Measurements from ENCODE around the gene DBF4.
"Not testable (repeated sequence)": the region's sequence is repeated elsewhere in the genome, so short reads cannot be mapped to it uniquely, and the experiment has no call there.

Gene DBF4

DNA sequence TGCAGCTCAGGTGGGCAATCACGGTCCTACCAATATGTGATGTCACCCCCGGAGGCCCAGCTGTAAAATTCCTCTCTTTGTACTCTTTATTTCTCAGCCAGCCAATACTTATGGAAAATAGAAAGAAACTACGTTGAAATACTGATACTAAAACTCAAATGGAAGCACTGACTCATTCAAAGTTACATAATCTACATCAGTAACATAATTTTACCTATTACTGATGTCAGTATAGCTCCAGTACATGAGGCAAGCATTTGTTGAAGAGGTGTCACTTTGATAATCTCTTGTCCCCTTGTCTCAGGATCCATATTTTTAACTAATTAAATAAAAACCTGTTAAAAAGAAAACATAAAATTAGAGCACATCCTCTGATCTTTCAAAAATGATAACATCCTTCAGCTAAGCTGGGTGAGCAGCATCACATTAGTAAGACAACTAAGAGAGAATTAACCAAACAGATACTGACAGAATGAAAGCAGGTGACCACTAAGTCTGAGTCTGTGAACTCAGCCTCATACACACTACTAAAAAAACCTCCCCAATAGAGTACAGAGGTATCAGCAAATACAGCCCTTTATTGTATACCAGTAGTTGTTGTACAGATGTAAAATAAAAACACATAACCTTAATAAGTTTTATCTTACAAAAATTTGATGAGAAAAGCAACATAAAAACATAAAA lies 17.7 kb upstream of the DBF4 start:
- TF ChIP-seq CTCF (IDR thresholded peaks at IDR 0.05; ENCODE audit: low read depth, low read length) (no peak), EZH2phosphoT487 (IDR thresholded peaks at IDR 0.05; ENCODE audit: low read depth) (no peak)
- H3K79me2 ChIP-seq (ENCODE audit: low read length), result peaks cover 5% of the 10 kb centered on the region
- H3K9ac ChIP-seq (ENCODE audit: low read length), result no peak overlapping the region
- H2AFZ ChIP-seq (ENCODE audit: low read depth, low read length), result no peak overlapping the region
- H3K9me3 ChIP-seq (ENCODE audit: insufficient read depth, low read length), result no peaks in the 10 kb centered on the region
- no peak overlapping the region for H3K4me3 ChIP-seq (ENCODE audit: low read length)
- no peak overlapping the region for H3K4me2 ChIP-seq (ENCODE audit: low read length)
- peaks cover 26% of the 10 kb centered on the region for H3K36me3 ChIP-seq (replicated peaks; ENCODE audit: low read depth, low read length)
- no peaks in the 10 kb centered on the region for H3K27me3 ChIP-seq (ENCODE audit: low read depth, low read length)
- H3K27ac ChIP-seq (ENCODE audit: low read length), result no peak overlapping the region
- H4K20me1 ChIP-seq (ENCODE audit: insufficient read depth, low read length), result no peaks in the 10 kb centered on the region
- peaks cover 5% of the 10 kb centered on the region; the same call in 1 of the 2 replicates for H3K4me1 ChIP-seq (ENCODE audit: low read length)

DNA sequence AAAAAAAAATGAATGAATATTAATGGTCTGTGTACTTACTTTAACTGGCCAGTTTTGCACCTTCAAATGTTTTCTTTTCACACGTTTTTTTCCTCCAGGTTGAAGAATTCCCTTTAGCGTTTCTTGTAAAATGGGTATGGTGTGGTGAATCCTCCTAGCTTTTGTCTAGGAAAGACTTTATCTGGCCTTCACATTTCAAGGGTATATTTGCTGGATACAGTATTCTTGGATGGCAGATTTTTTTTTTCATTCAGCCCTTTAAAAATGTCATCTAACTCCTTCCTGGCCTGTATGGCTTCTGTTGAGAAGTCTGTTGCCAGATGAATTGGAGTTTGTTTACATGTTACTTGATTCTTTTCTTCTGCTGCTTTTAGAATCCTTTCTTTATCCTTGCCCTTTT lies 10.2 kb upstream of the DBF4 start:
- H3K4me3 ChIP-seq (ENCODE audit: low read length), result no peak overlapping the region
- H3K4me1 ChIP-seq (ENCODE audit: low read length), result no peaks in the 10 kb centered on the region
- no peaks in the 10 kb centered on the region for H4K20me1 ChIP-seq (ENCODE audit: insufficient read depth, low read length)
- no peak overlapping the region for H3K9ac ChIP-seq (ENCODE audit: low read length)
- no peak overlapping the region for H3K4me2 ChIP-seq (ENCODE audit: low read length)
- no peak overlapping the region for H3K27ac ChIP-seq (ENCODE audit: low read length)
- no peak overlapping the region for H2AFZ ChIP-seq (ENCODE audit: low read depth, low read length)
- H3K9me3 ChIP-seq (ENCODE audit: insufficient read depth, low read length), result peaks cover 29% of the 10 kb centered on the region; the same call in 1 of the 2 replicates
- no peak for TF ChIP-seq EZH2phosphoT487 (IDR thresholded peaks at IDR 0.05; ENCODE audit: low read depth)
- no peak for TF ChIP-seq CTCF (IDR thresholded peaks at IDR 0.05; ENCODE audit: low read depth, low read length)
- H3K27me3 ChIP-seq (ENCODE audit: low read depth, low read length), result no peaks in the 10 kb centered on the region
- peaks cover 55% of the 10 kb centered on the region for H3K79me2 ChIP-seq (ENCODE audit: low read length)
- H3K36me3 ChIP-seq (replicated peaks; ENCODE audit: low read depth, low read length), result peaks cover 73% of the 10 kb centered on the region

DNA sequence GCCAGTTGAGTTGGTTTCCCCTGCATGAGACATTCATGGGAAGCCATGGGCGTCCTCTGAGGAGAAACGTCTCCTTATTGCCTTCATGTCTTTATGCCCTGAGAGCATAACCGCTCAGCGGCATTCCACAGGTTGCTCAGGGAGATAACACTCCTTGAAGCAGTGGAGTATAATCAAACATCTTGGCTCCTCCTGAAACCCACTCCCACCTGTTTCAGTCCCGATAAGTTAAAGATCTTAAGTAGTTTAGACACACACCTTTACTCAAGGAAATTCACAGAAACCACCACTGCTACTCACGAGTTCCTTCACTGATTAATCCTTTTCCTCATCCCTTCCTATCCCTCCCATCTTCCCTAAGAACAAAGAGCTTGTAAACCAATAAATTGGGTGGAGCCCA lies 9.8 kb upstream of the DBF4 start:
- Histone ChIP-seq H3K9me3 (ENCODE audit: insufficient read depth, low read length) (peaks cover 30% of the 10 kb centered on the region; the same call in 1 of the 2 replicates), H3K79me2 (ENCODE audit: low read length) (peaks cover 59% of the 10 kb centered on the region), H3K36me3 (replicated peaks; ENCODE audit: low read depth, low read length) (peaks cover 78% of the 10 kb centered on the region)
- not testable (repeated sequence) for H2AFZ ChIP-seq (ENCODE audit: low read depth, low read length); H3K4me2 ChIP-seq (ENCODE audit: low read length); H3K27me3 ChIP-seq (ENCODE audit: low read depth, low read length); H3K4me3 ChIP-seq (ENCODE audit: low read length); H3K27ac ChIP-seq (ENCODE audit: low read length); H3K9ac ChIP-seq (ENCODE audit: low read length); H3K4me1 ChIP-seq (ENCODE audit: low read length); H4K20me1 ChIP-seq (ENCODE audit: insufficient read depth, low read length)

DNA sequence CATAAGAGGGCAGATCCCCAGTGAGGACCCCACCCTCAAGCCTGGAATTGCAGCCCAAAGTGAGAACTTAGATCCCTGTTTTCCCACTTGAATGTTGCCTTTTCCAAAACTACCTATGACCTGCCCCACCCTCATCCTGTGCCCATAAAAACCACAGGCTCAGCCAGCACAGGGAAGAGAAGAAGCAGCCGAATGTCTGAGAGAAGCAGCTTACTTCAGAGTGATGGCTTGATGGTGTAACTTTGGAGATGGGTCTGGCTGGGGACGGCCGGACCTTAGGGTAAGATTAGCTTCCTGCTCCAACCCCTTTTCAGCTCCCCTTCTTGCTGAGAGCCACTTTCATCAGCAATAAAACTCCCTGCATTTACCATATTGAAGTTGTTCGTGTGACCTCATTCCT lies 5.8 kb upstream of the DBF4 start:
- peaks cover 40% of the 10 kb centered on the region for H3K9me3 ChIP-seq (ENCODE audit: insufficient read depth, low read length)
- no peak overlapping the region for H3K27ac ChIP-seq (ENCODE audit: low read length)

More for the DNA sequence above, 5.8 kb upstream of the DBF4 start:
- H3K27me3 ChIP-seq (ENCODE audit: low read depth, low read length), result no peaks in the 10 kb centered on the region
- no peaks in the 10 kb centered on the region for H4K20me1 ChIP-seq (ENCODE audit: insufficient read depth, low read length)
- H3K36me3 ChIP-seq (replicated peaks; ENCODE audit: low read depth, low read length), result peaks cover 79% of the 10 kb centered on the region
- no peak overlapping the region for H2AFZ ChIP-seq (ENCODE audit: low read depth, low read length)
- no peak overlapping the region for H3K4me2 ChIP-seq (ENCODE audit: low read length)
- no peak overlapping the region for H3K4me3 ChIP-seq (ENCODE audit: low read length)
- H3K79me2 ChIP-seq (ENCODE audit: low read length), result peaks cover 95% of the 10 kb centered on the region
- no peak for TF ChIP-seq EZH2phosphoT487 (IDR thresholded peaks at IDR 0.05; ENCODE audit: low read depth)
- TF ChIP-seq CTCF (IDR thresholded peaks at IDR 0.05; ENCODE audit: low read depth, low read length), result no peak
- peaks cover 16% of the 10 kb centered on the region for H3K4me1 ChIP-seq (ENCODE audit: low read length)
- no peak overlapping the region for H3K9ac ChIP-seq (ENCODE audit: low read length)

All from OCI-LY3 (cell line).